ENCODE results near the gene TLX3.

DNA sequence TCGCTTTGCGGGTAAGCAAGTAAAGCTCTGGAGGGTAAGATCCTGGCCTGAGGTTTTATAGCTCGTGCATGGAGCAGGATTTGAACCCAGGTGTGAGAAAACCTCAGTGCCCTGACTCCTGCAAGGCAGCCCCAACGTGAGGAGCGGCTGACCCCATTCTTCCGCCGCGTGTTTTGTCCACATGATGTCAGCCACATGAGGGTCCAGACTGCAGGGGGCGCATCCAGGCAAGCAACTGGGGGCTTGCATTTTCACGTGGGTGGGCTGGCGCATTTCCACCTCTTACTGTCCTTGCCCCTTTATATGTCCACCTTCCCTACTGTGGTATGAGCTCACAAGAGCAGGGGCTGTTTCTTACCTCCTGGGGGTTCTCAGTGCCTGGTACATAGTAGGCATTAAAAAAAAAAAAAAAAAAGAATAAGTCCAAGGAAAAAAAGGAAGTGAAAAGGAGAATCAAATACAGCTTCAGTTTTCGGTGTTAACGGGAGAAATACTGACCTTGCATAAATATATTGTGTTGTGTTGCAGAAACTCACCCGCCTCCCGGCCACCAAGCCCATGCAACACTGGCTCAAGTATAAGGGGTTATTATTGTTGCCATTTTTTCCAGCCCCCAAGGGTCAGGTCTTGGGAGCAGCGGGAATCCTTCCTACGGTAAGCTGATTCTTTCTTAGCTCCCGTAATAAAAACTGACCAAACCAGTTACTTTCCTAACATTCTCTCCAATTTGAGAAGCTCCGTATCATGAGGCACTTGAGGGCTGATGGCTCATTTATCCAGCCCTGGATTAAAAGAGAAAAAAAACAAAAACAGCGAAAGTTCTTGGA, 15.0 kb downstream of the TLX3 start:
- TF ChIP-seq POLR2A (IDR thresholded peaks at IDR 0.05; ENCODE audit: low read depth, low read length), result no peak
- TF ChIP-seq, protein P1, sequence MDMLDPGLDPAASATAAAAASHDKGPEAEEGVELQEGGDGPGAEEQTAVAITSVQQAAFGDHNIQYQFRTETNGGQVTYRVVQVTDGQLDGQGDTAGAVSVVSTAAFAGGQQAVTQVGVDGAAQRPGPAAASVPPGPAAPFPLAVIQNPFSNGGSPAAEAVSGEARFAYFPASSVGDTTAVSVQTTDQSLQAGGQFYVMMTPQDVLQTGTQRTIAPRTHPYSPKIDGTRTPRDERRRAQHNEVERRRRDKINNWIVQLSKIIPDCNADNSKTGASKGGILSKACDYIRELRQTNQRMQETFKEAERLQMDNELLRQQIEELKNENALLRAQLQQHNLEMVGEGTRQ (IDR thresholded peaks at IDR 0.05; ENCODE audit: low read depth, low read length), result no peak
- TF ChIP-seq, protein P2, sequence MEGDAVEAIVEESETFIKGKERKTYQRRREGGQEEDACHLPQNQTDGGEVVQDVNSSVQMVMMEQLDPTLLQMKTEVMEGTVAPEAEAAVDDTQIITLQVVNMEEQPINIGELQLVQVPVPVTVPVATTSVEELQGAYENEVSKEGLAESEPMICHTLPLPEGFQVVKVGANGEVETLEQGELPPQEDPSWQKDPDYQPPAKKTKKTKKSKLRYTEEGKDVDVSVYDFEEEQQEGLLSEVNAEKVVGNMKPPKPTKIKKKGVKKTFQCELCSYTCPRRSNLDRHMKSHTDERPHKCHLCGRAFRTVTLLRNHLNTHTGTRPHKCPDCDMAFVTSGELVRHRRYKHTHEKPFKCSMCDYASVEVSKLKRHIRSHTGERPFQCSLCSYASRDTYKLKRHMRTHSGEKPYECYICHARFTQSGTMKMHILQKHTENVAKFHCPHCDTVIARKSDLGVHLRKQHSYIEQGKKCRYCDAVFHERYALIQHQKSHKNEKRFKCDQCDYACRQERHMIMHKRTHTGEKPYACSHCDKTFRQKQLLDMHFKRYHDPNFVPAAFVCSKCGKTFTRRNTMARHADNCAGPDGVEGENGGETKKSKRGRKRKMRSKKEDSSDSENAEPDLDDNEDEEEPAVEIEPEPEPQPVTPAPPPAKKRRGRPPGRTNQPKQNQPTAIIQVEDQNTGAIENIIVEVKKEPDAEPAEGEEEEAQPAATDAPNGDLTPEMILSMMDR (conservative IDR thresholded peaks at IDR 0.05; ENCODE audit: low read depth, low read length), result no peak
- no peak for TF ChIP-seq NFE2L2 (IDR thresholded peaks at IDR 0.05; ENCODE audit: low read depth, low read length)
